Activated CD8-positive, alpha-beta memory T cell treated with anti-CD3 and anti-CD28 coated beads, Interleukin-2, amount 50 U/mL, for 1 hour (primary cell): ENCODE results near the gene SMG6.
"Not testable (repeated sequence)": the region's sequence is repeated elsewhere in the genome, so short reads cannot be mapped to it uniquely, and the experiment has no call there.

Experiments
- DNase-seq: peaks from one replicate; pipeline ENCODE4 v3.0.0-alpha.2; 2020; ENCODE audit errors: extremely low read depth

The SMG6 gene

DNA sequence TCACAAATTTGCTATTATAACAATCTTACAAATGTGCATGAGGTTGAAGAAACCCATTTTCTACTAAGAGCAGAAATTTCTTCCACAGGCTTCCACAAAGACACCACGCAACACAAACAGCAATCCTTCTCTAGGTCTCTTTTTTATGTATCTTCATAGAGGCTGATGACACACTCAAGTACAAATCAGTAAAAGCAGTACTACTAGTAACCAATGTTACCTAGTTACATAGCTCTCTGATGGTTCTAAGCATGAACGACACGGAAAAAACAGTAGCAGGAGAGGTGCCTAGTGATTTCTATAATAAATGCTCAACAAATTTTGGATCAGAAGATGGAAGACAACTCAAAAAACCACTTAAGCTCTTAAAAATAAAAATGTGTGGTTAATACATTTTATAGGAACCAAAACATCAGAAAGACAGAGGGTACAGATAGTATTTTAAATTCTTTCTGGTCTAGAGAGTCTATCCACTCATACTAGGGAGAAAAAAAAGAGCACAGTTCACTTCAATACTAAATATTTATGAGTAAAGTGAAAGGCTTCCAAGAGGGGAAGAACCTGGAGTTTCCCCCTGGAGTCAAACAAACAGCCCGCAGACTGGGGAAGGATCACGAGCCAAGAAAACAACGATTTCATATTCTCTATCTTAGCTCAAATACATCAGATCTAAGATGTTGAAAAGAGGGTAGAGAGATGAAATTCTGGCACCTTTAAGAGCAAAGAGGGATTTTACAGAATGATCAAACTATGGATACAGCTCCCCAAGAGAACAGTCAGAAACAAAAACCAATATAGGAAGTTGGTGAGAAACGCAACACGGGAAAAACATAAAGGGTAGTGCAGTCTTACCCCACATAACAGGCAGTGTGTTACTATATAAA lies 40.2 kb downstream of the SMG6 start:
- DNase-seq, result no peak

DNA sequence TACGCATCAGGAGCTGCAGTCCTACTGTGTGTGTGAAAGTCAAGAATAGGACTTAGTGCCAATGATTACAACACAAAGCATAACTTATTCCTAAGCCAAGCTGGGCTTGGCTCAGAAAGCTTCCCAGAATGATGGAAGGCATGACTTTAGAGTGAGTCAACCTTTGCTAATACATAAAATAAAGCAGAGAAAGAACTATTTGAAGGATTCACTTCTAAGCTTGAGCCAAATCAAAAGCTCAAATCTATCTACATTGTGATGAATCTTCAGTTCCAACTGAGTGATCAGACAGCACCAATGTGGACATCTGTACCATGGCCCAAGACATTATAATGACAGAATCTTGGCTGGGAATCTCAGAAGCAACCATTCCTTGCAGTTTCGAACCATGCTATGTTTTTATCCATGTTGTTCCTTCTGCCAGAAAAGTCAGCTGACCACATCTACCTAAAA lies 41.4 kb downstream of the SMG6 start:
- no peak for DNase-seq

DNA sequence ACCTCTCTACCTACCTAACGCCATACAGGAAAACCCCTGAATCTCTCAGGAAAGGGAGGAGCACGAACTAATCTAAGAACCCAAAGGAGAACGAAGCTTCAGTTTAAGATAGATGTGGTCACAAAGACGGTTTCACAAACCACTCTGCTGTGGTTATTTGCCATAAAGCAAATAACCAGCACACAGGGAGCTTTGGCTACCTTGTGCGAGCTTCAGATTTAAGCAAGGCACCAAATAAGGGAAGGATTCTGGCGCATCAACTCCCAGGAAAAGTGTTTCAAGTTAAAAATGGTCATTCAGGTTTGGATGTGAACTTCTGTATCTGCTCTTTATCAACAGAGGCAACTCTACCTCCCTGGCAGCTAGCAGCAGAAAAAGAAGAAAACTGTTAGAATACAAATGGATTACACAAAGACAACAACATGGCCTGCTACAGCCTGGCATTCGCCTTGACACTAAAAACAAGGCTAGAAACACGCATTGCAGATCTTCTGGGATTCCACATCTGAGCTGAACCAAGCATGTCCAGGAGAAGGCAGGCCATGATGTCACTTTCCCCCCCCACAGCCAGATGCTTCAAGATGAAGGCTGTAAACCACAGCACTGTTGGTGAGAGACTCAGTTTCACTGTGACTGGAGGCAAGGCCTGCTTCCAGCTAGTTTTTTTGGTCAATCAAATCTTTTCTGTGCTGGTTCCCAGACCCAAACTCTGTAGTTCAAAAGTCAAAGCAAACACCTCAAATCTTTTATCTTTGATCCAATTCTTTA lies 43.6 kb downstream of the SMG6 start:
- peak; percentile 31 for DNase-seq

DNA sequence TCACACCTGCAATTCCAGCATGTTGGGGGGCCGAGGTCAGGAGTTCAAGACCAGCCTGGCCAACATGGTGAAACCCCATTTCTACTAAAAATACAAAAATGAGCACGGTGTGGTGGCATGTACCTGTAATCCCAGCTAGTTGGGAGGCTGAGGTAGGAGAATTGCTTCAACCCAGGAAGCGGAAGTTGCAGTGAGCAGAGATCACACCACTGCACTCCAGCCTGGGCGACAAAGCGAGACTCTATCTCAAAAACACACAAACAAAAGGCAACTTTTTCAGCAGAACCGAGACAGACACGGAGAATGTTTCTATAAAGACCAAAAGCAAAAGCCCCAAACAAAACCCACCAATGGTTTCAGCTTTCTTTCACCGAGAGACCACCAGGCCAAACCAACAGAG lies 44.8 kb downstream of the SMG6 start:
- not testable (repeated sequence) for DNase-seq

DNA sequence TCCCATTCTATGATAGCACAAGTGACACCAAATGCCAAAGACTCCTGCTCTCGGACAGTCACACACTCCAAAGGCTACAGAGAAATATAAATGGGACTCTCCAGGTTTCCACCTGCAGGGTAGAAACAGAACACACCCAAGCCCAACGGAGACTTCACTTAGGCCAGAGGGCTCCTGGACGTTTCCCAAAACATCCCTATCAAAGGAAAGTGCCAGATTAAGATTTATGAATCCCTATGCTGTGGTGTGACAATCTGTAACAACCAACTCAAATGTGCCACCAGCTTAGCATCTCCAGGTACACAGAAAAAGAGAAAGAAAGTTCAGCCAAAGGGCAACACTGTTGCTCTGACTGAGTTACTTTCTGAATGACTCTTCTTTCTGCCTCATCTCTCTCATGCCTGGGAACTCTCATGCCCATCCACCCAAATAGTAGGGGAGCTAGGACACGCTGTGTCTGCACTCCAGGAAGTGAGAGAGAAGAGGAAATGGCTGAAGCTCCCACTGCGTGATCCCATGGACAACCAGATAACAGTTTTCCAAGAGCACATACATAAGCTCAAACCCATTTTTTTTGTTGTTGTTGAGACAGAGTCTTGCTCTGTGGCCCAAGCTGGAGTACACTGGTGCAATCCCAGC lies 49.7 kb downstream of the SMG6 start:
- DNase-seq, result no peak

DNA sequence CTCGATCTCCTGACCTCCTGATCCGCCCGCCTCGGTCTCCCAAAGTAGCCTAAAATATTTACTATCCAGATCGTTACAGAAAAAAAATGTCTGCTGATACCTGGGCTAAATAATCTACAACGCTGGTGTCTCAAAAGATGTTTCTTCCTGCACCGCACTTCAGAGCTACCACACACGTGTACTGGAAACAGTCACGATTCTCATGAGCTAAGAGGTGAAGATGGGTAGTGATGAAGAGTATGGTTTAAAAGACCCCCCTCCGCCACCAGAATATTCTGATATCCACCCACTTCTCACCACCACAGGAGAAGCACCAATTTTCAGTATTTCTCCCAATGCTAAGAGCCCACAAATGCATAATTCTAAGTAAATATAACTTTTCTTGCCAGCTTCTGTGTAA lies 50.2 kb downstream of the SMG6 start:
- no peak for DNase-seq

DNA sequence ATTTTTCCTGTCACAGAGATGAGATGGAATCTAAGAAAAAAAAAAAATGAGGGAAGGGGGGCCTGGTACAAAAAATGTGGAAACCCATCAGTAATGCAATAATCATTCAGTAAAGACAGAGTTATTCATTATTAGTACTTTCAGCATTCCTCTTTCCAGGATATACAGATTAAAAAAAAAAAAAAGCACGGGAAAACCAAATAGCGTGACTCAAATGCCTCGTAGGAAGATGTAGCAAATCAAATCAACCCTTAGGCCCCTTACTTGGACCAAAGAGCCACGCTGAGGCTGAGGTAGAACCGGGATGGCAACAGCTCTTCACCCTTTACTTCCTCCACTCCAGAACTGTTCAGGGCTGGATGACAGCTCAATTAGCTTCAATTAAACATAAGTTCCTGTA lies 52.5 kb downstream of the SMG6 start:
- no peak for DNase-seq

DNA sequence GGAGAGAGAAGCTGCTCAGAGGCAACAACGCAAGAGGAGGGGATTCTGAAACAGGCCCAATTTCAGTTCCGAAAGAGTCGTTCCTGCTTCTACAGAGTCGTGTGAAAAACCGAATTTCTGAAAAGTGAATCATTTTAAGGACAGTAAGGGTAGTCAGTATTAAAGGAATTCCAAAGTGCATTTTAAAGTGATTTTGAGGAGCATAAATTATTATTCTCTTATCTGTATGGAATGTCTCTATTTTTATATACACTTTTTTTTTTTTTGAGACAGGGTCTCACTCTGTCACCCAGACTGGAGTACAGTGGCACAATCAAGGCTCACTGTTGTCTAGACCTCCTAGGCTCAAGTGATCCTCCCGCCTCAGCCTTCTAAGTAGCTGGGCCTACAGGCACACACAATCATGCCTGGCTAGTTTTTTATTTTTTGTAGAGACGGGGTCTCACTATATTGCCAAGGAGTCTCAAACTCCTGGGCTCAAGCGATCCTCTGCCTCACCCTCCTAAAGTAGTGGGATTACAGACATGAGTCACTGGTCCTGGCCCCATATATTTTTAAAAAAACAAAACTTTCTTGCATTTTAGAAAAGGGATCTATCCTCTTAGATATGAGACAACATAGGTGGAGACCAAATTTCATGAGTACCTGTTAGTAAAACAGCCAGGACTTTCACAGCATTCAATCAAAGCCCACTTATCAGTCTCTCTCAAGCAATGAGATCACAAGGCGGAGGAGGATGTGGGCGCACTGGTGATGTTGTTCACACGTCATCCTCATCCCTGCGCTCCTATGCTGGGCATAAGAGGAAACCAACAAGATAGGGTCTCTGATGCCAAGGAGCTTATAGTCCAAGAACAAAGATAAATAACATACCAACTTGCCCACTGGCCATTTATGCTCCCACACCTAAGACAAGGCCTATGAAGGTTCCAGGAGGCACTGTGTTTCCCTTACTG lies 53.2 kb downstream of the SMG6 start:
- peak; percentile 47 for DNase-seq

DNA sequence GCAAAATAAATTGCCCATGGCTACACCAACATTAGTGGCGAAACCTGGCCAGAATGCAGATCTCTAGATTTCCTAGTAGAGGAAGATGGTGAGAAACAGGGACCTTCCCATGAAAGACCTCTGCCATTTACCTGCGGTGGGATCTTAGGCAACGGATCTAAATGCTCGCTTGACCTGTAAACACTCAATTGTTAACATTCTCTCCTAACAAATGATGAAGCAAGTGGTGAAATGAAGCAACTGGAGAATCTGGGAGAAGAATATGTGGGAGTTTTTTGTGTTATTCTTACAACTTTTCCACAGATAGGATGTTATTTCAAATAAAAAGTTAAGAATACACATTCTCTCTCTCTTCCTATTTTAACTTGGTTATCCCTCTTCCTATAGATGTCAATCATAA lies 56.6 kb downstream of the SMG6 start:
- DNase-seq, result no peak

DNA sequence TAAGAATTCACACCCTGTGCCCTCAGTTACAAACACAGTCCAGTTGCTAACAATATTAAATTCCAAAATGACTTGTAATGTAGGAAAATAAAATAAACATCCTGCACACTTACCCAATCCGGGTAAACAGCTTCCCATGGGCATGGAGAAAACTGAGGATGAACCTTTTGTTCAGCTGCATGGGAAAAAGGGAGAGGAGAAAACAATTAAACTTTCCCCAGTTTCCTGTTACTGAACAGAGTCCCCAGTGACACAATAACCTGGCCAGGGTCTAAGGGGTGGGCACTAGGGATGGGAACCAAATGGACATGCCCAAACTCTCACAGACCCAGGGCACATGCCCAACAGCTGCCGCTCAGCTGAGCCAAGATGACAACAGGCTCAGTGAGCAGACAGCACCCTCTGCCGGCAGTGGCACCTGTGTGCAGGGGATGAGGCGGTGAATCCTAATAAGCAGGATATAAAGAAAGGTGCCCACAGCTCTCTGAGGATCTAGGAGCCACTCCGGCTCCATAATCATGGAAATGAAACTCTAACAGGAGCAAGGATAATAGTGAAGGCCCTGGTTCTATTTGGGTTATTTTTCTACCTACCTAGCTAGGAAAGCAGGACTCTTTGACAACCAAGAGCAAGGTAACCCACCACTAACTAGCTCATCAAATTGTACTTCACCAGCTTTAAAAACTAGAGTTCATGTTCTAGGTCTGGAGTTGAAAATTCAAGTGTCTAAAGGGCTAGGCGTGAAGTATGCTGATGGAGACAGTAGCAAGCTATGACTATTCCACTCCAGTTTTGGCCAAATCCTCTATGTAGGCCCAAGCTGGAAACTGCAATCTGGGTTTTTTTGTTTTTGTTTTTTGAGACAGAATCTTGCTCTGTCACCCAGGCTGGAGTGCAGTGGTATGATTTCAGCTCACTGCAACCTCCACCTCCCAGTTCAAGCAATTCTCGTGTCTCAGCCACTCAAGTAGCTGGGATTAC lies 58.8 kb downstream of the SMG6 start:
- peak; percentile 60 for DNase-seq

DNA sequence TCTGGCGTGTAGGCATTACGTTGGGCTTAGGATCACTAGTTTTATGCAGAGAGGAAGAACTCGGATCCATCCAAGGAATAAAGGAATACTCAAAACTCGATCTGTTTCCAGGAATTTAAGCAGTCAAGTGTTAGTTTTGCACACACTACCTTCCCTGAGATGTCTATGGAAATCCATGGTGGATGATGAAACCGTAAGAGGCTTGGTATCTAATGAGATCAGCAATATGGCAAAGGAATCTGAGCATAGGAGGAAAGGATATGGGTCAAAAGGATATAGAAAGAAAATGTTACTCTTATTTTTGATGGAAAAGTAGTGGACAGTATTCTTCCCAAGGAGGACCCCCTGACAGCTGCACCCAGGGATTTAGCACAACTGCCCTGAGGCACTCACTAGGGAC lies 59.6 kb downstream of the SMG6 start:
- no peak for DNase-seq

DNA sequence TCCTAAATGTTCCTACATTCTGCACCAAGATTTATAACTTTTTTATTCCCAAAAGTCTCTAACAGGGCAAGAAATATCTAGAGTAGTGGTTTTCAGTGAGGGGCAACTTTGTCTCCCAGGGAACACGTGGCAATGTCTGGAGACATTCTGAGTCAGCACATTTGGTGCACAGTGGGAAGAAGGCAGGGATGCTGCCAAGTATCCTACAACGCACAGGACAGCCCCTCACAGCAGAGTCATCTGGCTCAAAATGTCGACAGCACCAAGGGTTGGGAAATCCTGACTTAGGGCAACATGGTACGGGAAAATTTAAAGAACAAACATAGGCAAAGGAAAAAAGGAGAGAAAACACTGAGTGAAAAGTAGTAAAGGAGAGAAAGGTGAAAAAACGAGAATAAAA lies 61.8 kb downstream of the SMG6 start:
- DNase-seq, result no peak

DNA sequence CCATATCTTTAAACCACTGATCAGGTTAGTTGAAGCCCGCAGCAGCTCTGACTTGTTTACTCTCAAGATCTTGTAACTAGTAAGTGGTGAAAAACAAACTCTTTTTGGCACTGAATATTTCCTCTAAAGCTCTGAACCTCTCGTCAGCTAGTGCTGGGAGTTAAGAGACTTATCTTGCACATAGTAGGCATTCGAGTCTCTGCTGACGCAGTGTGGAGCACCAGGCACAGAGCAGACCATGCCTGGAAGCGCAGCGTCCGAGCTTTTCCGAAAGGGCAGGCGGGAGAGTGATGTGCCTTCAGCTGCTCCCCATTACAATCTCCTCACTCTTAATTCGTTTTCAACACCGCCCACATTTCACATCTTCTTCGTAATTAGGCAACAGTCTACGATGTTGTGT lies 63.0 kb downstream of the SMG6 start:
- no peak for DNase-seq

DNA sequence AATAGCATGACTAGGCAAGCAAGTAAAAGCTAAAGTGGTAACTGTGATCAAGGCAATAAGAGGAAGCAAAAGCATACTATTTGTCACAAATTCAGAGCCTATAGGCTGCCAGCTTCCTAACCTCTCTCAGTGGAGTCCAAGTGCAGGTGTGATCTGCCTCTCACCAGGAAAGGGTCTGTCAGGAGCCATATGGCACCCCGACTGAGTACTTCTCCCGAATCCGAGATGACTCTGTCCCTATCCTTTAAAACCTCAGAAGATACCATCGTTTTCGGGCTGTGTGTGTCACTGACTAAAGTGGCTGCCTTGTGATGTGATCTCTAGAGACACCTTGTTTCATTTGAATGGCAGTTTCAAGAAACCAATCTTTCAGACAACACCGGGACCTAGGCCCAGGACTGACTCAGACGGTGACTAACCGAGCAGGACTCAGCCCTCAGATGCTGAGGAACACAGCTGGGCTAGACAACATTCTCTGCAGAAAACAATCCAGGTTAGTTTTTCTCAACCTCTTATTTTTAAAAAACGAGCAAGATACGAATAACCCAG lies 63.6 kb downstream of the SMG6 start:
- DNase-seq, result no peak

DNA sequence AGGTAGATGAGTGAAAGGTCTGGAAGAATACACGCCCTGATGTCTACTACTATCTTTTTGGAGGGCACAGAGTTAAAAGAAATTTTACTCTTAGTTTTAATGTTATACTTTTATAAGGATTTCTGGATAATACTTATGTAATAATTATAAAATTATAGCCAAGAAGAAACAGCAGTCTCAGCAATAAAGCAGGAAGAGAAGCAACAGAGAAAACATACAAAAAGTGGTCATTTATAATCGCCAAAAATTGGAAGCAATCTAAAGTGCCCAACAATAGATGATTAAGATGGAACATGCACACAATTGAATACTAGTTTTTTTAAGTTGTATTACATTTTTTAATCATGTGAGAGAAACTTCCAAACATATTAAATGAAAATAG lies 64.4 kb downstream of the SMG6 start:
- DNase-seq, result no peak

DNA sequence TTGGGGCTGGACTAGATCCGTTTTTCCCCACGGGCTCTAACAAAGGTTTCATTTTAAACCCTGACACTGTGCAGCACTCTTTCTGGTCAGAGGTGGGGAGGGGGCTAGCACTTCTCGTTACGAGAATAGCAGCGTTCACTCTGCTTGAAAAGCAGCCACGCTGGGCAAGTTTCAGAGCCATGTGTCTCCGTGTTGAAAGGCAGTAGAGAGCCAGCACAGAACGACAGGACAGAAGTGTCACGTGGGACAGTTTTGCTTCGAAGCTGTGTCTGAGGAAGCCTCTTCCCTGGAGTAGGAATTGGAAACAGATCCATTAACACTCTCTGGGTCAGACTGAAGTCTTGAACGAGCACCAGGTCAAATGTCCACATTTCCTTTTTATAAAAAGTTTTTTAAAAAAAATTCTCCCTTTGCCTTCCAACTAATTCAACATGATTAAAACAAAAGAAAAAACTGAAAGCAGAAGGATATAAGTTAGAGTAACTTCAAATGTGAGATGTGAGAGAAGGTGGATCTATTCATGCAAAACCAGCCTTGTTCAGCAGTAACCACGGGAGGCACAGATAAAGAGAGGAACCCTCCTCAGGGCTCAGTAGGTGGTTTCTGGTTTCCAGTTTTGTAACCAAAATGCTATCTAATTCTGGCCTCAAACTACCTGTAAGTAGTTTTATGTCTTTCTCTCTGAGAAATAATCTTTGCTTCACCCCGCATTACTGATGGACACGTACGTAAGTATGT lies 65.0 kb downstream of the SMG6 start:
- no peak for DNase-seq

DNA sequence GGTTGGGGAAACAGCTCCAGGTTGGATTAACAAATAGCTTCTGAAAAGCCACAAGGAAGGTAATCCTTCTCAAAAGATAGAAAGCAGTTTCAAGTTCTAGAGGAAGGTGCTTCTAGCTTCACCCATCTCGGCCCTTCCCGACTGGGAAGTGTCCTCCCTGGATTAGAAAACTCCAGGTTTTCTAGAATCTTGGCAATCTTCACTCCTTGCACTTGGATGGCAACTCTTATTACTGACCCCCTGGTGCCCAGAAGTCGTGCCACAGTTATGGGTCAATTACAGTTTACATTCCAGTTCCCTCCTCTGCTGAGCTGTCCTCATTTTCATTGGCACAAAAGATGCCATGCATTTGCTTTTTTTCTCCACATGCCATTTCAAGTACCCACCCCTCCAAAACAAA lies 65.6 kb downstream of the SMG6 start:
- DNase-seq, result no peak

DNA sequence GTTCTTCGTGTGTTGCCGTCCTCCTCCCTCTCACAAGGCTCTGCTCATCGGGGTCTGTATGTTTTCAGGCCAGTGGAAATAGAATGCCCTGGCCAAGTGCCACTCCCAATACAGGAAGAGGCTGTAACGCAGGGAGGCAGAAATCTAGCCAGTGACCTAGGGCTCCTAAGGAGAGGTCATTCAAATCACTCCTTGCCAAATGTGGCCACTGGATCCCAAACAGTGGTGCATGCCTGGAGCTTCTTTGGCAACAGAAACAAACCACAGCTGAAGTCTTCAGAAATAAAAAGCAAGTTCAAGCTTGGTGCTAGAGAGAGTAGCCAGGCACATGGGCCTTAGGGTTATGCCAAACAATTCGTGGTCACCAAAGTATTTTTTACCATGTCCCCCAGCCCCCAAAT lies 66.1 kb downstream of the SMG6 start:
- DNase-seq, result no peak

DNA sequence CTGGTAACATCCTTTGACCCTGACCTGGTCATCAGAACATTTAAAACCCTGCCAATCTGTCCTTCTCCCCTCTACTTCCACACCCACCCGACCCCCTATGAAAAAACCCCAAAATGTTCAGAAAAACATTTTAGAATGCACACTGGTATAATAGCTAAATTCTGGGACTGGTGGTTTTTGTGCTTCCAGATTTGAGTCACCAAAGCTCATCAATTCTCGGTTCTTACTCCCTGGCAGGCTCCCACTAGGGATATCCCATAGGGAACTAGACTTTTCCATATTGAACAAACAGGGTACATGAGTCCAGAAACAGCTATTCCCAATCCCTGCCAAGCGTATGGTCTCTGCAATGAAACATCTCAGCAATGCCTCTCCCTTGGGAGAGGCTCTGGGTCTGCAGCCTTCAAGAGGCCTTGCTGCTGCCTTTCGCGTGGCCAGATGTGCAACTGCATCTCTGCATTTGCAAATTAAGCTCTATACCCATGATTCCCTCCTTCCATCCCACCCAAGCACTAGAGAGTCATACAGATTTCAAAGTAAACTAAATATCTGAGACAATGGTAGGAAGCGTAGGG lies 67.7 kb downstream of the SMG6 start:
- no peak for DNase-seq
